NCI-H187 treated with DMSO at 0.1 percent for 48 hours (cell line): ENCODE data around the gene FRMPD2.
"Not testable (repeated sequence)": the region's sequence is repeated elsewhere in the genome, so short reads cannot be mapped to it uniquely, and the experiment has no call there.

Source experiments
- DNase-seq: peaks from one replicate; lab custom pipeline; 2025; lab: John Stamatoyannopoulos, UW

The FRMPD2 gene

GRCh38 chr10:48251152-48251524 is 23.4 kb downstream of the FRMPD2 start:
- no peak for DNase-seq

DNA sequence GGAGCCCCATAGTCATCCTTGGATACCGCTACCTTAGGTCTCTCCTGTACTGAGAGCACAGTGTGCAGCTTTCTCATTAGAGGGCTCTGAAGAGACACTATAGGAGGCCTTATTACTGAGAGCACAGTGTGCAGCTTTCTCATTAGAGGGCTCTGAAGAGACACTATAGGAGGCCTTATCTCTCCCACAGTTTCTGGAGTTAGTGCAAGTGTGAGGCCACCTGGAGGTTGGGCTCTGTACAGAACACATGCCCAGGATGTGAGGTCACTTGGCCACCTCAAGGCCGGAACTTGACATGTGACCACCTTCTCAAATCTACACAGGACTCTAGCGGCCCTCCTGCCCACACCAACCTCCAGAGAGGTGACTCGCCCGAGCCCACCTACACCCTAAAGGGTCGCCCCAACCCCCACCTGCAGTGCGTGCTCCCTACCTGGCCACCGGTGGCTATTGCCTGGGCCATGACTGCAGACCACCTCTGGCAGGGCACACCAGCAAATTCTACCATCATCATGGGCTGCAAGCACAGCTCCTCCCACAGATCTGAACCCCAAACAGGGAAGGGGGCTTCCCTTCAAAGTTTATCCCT is 24.6 kb downstream of the FRMPD2 start:
- DNase-seq = no peak

DNA sequence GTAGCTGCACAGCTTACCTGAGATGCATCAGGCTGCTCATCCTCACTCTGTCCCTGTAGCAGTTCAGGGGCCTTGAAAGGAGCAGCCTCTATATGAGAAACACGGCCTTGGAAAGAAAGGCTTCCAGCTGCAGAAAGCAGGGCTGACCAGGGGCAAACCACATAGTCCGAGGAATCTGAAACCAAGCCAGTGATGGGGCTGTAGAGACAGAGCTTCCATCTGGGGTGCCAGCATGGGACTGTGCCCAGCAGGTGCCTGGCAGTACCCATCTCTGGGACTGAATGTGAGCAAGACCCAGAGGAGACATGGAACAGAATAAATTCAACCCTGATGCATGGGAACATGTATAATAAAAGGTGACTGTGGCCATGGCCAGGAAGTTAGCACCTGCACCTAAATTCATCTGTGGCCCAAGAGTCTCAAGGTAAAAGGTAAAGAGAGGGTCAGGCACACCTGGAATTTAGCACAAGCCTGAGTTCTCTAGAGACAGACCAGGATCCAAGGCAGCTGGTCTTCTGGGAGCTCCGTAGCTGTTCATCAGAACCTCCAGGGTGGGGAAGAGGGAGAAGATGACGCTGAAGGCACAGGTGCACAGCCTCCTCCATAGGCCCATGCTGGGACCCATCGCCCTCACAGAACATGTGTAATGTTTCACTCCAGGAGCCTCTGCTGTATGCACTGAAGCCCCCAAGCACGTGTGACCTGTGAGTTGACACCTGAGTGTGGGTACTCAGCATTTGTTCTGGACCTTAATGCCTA is 25.3 kb downstream of the FRMPD2 start:
- DNase-seq = no peak

DNA sequence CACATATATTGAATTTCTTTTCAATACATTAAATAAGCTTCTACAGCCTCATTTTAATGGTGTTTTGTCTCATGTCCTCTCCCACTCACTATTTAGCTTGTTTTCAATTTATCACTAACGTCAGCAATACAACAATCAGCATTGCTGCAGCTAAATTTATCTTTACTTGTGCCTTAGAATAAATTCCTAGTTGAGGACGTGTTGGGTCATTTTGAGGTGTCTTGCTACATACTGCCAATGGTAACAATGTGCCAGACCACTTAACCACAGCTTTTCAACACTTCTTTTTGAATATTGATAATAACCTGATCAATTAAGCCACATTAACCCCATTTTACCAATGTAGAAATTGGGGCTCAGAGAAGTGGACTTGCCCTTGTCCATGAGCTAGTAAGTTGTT is 26.0 kb downstream of the FRMPD2 start:
- DNase-seq = no peak

DNA sequence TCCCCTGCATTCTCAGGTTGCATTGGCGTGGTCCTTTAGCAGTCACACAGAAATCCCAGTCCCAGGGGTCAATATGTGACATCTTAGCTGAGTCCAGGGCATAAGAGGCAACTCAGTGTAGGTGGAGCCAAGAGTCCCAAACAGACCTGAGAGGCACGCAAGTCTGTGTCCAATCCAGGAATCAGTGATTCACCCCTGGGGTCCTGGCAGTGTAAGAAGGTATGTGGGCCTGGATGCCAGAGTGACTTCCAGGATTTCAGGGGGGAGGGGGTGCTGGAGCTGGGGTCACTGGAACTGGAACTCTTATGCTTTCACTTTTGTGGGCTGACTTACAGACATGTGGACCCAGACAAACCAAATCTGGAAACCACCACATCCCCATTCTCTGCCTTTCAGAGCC is 26.8 kb downstream of the FRMPD2 start:
- DNase-seq = no peak

- no peak for DNase-seq
Measured at GRCh38 chr10:48246501-48246900, 28.0 kb downstream of the FRMPD2 start.

- DNase-seq = no peak
Measured at GRCh38 chr10:48245977-48246376, 28.5 kb downstream of the FRMPD2 start.

DNA sequence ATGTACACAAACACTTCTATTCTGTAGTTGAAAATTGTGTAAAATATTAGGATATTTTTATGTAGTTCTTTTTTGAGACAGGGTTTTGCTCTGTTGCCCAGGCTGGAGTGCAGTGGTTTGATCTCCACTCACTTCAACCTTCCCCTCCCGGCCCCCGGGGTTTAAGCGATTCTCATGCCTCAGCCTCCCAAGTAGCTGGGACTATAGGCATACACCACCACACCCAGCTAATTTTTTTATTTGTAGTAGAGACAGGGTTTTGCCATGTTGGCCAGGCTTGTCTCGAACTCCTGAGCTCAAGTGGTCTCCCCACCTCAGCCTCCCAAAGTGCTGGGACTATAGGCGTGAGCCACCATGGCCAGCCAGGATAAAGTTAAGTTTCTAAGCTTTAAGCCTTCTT is 30.6 kb downstream of the FRMPD2 start:
- DNase-seq = not testable (repeated sequence)

GRCh38 chr10:48243487-48243886 is 31.0 kb downstream of the FRMPD2 start:
- no peak for DNase-seq

DNA sequence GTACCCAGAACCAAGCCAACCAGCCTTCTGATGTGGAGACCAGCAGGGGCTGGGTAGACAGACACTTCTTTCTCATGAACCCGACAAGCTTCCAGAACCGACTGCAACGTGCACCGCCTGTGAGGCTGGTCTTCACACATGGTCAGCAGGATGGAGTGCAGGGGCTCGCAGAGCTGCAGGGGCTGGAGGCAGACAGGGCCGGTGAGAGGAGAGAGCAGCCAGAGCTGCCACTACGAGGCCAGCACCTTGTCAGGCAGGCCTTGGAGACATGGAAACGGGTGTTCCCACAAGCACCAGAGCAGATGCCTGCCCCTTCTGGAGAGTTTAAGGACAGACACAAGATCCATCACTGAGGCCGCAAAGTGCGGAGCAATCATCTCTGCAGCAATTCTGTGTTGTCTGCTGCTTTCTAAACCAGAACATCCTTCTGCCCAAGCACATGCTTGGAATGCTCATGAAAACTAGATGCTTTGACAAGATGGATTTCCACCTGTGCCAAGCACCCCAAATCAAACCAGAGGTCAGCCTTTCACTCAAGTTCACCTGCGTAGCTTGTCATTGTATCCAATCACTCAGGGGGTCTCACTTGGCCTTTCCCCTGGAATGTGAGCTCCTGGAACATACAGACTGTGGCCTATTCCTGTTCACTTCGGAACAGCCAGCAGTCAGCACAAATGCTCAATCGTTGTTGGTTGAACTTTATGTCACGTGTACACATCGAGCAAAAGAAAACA is 32.2 kb downstream of the FRMPD2 start:
- no peak for DNase-seq

DNA sequence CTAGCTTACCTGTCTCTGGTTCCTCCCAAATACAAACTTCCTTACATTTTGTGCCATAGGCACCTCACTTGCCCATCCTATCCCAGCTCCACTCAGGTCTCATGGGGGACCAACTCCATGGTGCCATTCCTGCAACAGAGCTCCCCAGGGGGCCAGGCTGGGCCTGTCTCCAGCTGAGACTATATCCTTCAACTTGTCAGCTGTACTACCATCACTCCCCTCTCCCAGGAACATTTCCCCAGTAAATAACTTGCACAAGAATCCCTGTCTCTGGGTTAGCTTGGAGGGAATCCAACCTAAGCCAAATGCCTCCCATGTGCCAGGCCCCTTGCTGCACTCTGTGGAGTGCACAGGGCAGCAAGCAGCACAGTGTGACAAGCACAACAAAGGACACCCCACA is 33.2 kb downstream of the FRMPD2 start:
- DNase-seq = no peak

DNA sequence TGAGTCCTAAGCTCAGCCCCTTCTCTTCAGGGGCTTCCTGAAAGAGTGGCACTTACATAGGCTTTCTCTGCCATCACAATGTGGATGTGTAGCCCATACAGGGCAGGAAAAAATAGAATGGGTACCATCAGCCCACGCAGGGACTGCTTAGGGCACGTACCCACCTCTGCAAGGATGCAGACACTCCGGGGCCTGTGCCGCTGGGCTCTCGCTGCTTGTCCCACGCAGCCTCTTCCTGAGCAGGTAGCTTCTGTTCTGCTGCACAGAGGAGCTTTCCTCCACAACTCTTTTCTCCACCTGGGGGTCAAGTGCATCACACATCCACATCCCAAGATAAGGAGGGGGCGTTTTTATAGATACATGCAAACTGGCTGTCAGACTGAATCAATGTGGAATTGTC is 34.3 kb downstream of the FRMPD2 start:
- DNase-seq = no peak

DNA sequence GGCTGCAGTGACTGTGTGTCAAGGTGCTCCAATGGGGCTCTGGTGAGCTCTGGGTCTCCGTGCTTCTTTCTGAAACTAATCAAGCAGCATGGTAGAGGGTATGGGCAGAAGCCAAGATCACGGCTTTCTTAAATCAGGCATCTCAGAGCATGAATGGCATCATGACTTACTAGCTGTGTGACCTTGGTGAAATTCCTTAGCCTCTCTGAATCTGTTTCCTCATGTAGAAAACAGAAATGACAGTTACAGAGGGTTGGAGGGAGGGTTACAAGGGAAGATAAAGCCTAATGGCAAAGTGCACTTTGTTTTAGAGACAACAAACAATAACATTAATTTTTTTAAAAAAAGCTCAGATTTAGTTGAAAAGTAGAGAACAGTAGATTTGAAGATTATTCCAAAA is 34.9 kb downstream of the FRMPD2 start:
- DNase-seq = no peak

DNA sequence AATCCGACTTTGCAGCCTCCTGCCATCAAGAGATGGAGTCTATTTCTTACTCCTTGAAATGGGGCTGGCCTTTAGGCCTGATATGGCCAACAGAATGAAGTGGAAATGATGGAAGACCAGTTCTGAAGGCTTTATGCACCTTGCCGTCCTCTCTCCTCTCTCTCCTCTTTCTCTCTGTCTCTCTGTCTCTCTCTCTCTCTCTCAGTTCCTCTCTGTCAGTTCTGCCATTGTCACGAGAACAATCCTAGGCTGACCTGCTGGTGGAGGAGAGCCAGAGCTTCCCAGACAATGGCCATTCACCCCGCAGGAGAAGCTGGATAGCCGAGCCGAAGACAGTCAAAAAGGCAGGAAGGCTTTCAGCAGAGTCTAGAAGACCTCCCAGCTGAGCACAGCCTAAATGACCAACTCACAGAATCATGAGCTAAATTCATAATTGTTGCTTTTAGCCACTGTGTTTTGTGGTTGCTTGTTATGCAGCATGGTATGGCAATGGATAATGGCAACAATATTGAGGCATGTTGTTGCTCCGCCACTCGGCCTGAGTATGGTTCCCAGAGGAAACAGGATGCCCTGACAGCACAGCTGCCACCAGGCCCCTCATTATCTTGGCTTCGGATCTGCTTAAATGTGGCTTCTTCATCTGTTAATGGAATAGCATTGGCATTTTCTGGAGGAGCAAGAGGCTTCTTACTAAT is 35.5 kb downstream of the FRMPD2 start:
- no peak for DNase-seq

DNA sequence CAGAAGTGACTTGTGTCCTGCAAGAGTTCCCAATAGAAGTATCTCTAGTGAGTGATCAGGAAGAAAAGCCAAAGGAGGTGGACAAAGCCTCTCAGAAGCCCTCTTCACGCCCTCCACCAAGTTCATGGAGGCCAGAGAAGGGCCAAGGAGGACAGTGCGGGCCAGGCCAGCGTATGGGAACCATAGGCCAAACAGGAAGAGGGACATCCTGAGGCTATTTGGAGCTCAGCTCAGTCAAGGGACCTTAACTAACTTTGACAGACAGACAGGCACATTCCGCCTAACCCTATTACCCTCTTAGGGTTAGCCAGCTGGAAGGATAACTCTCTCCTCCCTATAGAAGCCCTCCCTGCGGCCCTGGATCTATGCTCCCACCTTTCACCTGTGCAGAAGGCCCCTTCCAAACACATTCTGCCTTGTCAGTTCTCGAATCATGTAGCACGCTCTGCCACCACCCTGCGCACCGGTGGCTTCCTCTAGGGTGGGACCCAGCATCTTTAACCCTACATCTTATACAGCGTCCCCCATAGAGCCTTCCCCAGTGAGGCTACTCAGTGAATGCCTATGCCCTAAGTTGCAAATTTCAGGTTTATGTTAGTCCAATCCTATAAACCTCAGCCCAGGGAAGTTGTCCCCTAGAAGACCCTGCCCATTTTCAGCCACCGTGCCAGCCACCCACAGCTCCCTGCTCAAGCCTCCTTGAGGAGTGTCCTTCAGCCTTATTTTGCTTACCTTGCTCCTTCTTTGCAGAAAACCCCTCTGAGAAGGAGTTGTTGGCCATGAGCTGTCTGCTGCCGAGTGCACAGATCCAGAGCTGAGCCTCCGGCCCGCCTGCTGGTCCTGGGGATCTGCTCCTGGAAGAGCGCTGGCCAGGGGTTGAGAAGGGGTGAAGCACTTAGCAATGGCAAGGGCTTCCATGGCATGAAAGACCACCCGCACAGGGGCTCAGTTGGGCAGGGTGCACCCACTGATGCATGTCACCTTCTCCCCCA is 36.9 kb downstream of the FRMPD2 start:
- DNase-seq = no peak

DNA sequence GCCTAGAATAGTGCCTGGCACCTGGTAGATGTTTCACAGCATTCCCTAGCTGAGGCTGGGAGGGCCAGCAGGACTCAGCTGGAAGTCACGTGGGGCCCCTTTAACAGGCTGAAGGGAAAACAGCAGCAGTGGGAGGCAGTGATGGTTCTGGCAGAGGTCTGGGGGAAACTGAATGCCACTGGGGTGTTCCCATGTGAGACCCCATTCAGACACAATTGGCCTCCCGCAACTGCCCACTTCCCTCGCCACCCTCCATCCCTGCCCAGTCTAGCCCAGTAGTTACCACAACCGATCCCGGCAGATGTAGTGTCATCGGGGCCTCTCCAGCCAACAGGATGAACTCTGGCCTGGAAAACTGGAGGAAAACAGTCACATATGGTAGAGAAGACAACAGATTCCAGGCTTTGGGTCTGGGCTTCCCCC is 38.3 kb downstream of the FRMPD2 start:
- DNase-seq = no peak

GRCh38 chr10:48235501-48235900 is 39.0 kb downstream of the FRMPD2 start:
- DNase-seq = no peak

DNA sequence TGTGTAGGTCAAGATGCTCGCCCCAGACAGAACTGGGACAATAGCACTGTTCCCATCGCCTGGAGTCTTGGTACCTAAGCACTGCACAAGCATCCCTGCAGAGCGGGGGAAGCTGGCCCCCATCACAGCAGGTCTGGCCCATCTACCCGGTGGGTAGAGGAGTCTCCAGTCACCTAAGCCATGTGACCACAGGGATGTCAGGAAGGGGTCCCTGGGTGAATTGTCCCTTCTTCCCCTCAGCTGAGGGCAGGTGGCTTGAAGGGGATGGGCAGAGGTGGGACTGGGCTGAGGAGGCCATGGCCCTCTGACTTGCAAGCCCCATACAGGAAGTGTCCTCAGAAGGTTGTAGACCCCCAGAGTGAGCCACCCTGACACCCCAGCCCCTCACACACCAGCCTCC is 39.7 kb downstream of the FRMPD2 start:
- no peak for DNase-seq

DNA sequence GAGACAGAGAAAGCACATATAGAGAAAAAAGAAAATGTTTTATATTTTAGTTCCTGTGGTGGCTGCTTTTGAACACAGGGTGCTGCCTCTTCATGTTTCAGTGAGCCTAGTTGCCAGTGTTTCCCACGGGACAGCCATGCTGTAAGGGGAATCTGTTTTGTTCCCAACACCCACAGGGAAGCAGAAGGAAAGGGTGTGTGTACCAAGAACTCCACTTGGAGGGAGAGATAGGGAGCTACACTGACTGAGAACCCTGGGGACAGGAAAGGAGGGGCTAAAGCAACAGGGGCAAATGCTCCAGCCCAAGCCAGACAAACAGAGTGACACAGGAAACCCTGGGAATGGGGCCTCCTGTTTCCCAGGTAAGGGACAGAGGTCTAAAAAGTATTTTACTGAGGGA is 40.2 kb downstream of the FRMPD2 start:
- no peak for DNase-seq

DNA sequence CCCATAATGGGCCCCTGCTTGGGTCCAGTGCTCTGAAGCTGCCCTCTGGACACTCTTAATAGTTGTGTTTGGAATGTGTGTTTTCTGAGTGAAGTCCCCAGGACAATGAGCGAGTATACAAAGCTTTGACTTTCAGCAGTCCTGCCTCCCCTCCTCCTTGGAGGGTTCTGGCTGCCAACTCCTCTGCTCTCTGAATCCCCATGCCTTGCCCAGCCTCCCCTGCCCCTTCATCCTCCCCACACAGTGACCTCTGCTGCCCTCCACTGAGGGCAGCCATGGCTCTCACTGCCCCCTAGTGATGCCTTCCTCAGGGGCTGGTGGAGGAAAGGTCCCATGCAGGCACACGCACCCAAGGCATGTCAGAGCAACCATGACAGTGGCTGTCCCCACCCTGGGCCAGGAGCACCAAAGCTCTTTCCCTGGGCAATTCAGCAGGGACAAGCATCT is 40.9 kb downstream of the FRMPD2 start:
- DNase-seq = no peak

- no peak for DNase-seq
Measured at GRCh38 chr10:48232717-48233447, 41.6 kb downstream of the FRMPD2 start.
